K562 (cell line): ENCODE measurements around the gene SLC10A1. TPM values are rescaled to one million over a fixed set of nuclear protein-coding genes. Genes with fewer than 3 reads are reported as not detected.

ENCODE experiments used
- ATAC-seq: fragments of 200-7000 bp; cut with Tn5 transposase; 3 replicates; pipeline ENCODE4 v1.9.1; 2020; ENCODE audit warnings: moderate library complexity
- BruUV-seq: library from RNA; stranded (reverse); fragments of 400-500 nt; replicated peaks from 2 replicates; lab custom pipeline; 2021; lab: Mats Ljungman, UMichigan
- CTCF ChIA-PET: fragments of 300-600 bp; formaldehyde crosslinking; extraction: SDS; loops from one replicate; lab custom pipeline; 2021; ENCODE audit warnings: low intra/inter-chr PET ratio; lab: Yijun Ruan, JAX
- POLR2A ChIA-PET: fragments of 300-600, 350-650 bp; sonication (Branson Sonifier 250); formaldehyde crosslinking; extraction: SDS; loops from one replicate; lab custom pipeline; 2021; ENCODE audit warnings: antibody characterized with exemption, inconsistent platforms; lab: Yijun Ruan, JAX
- DNase-seq, 4 experiments: peaks; one replicate each; pipeline versions ENCODE4 v3.0.0 to v3.0.0-alpha.2; 2011 to 2018; ENCODE audit warnings: low spot score in 3 of 4, mixed read lengths in 3 of 4; ENCODE audit errors: extremely low read depth in 1 of 4
- FAIRE-seq: peaks from 2 replicates; lab custom pipeline; 2011; peaks lifted over from hg19 to GRCh38; lab: Jason Lieb, UNC
- H2AFZ ChIP-seq: 2 replicates; pipeline ENCODE4 v1.6.0; 2011; ENCODE audit warnings: low read depth, low read length, control low read depth, inconsistent platforms
- H3K27ac ChIP-seq: fragments of 200-600 bp; 3 replicates; pipeline ENCODE4 v1.8.0; 2011; ENCODE audit warnings: low read depth, mild to moderate bottlenecking, control low read depth, inconsistent platforms, low read length, moderate library complexity, mixed read lengths; ENCODE audit errors: extremely low read depth
- H3K27me3 ChIP-seq, 2 experiments: fragments of 300-600 bp in 1 of 2; 2 replicates in 1 of 2; 3 replicates in 1 of 2; pipeline versions ENCODE4 v1.6.0 to v1.8.0; 2011; ENCODE audit warnings: inconsistent platforms in 2 of 2, low read length in 2 of 2, mild to moderate bottlenecking in 1 of 2, mixed read lengths in 1 of 2, moderate library complexity in 1 of 2; ENCODE audit not compliant: control insufficient read depth in 2 of 2, insufficient read depth in 2 of 2
- H3K36me3 ChIP-seq: fragments of 300-600 bp; 3 replicates; pipeline ENCODE4 v1.8.0; 2011; ENCODE audit warnings: mild to moderate bottlenecking, low read length, inconsistent platforms; ENCODE audit not compliant: control insufficient read depth, insufficient read depth
- H3K4me1 ChIP-seq, 2 experiments: fragments of 200-600 bp in 1 of 2; replicated peaks in 1 of 2; 2 replicates in 1 of 2; 3 replicates in 1 of 2; pipeline versions ENCODE4 v1.5.1 to v1.8.0; 2011; ENCODE audit warnings: inconsistent platforms in 2 of 2, low read length in 2 of 2, mild to moderate bottlenecking in 1 of 2, mixed read lengths in 1 of 2, moderate library complexity in 1 of 2; ENCODE audit not compliant: control insufficient read depth in 2 of 2, insufficient read depth in 2 of 2
- H3K4me2 ChIP-seq: 2 replicates; pipeline ENCODE4 v1.6.1; 2011; ENCODE audit warnings: low read length, control low read depth, inconsistent platforms, mixed read lengths; ENCODE audit not compliant: insufficient read depth
- H3K4me3 ChIP-seq: fragments of 200-600 bp; sonication (generic), shearing (Covaris generic); 2 replicates; pipeline ENCODE4 v1.5.1; 2016; ENCODE audit warnings: control low read depth, inconsistent platforms
- H3K79me2 ChIP-seq: fragments of 200-600 bp; 3 replicates; pipeline ENCODE4 v1.8.0; 2011; ENCODE audit warnings: low read length, inconsistent platforms; ENCODE audit not compliant: control insufficient read depth, insufficient read depth
- H3K9ac ChIP-seq, 2 experiments: 2 replicates each; pipeline versions ENCODE4 v1.6.0 to v1.6.1; 2011; ENCODE audit warnings: low read depth in 2 of 2, low read length in 2 of 2, control low read depth in 1 of 2, inconsistent platforms in 1 of 2, mild to moderate bottlenecking in 1 of 2, mixed read lengths in 1 of 2; ENCODE audit not compliant: insufficient read depth in 1 of 2
- H3K9me1 ChIP-seq: one replicate; pipeline ENCODE4 v1.6.0; 2011; ENCODE audit warnings: inconsistent platforms, mild to moderate bottlenecking, low read length, moderate library complexity; ENCODE audit not compliant: control insufficient read depth, insufficient read depth
- H3K9me3 ChIP-seq: replicated peaks from 2 replicates; pipeline ENCODE4 v1.5.1; 2011; ENCODE audit warnings: low read depth, low read length, inconsistent platforms; ENCODE audit not compliant: control insufficient read depth, insufficient read depth
- H4K20me1 ChIP-seq: replicated peaks from 2 replicates; pipeline ENCODE4 v1.6.1; 2011; ENCODE audit warnings: low read length, inconsistent platforms, mixed read lengths; ENCODE audit not compliant: control insufficient read depth, insufficient read depth
- BMI1 ChIP-seq: fragments of 150-350 bp; IDR thresholded peaks from 2 replicates; pipeline ENCODE4 v1.6.1; 2014; ENCODE audit warnings: low read length
- CC2D1A ChIP-seq: fragments of 450-650 bp; IDR thresholded peaks from 2 replicates; pipeline ENCODE4 v1.6.1; 2017; ENCODE audit warnings: mild to moderate bottlenecking
- ETS2 ChIP-seq: IDR thresholded peaks from 2 replicates; pipeline ENCODE4 v1.6.1; 2016; ENCODE audit warnings: borderline replicate concordance, missing genetic modification characterization, mild to moderate bottlenecking, moderate library complexity, missing compliant biosample characterization; ENCODE audit not compliant: poor library complexity, severe bottlenecking
- FOXP4 ChIP-seq: sonication (generic); formaldehyde crosslinking; IDR thresholded peaks from 2 replicates; pipeline ENCODE4 v1.8.0; 2022; ENCODE audit warnings: mild to moderate bottlenecking, missing genetic modification reagents, borderline replicate concordance
- GTF2F1 ChIP-seq: IDR thresholded peaks from 2 replicates; pipeline ENCODE4 v1.6.1; 2011; ENCODE audit warnings: low read depth, low read length, improper control_type of control experiment
- MAX ChIP-seq: sonication (generic); formaldehyde crosslinking; IDR thresholded peaks from 2 replicates; pipeline ENCODE4 v1.9.0; 2022; ENCODE audit warnings: mild to moderate bottlenecking, missing genetic modification reagents
- MYBL2 ChIP-seq, 2 experiments: fragments of 450-650 bp in 1 of 2; sonication (generic) in 1 of 2; formaldehyde crosslinking in 1 of 2; IDR thresholded peaks; 2 replicates each; pipeline versions ENCODE4 v1.6.1 to v1.8.1; 2017 to 2022; ENCODE audit warnings: borderline replicate concordance in 1 of 2, inconsistent platforms in 1 of 2, low read depth in 1 of 2, mild to moderate bottlenecking in 1 of 2, missing genetic modification reagents in 1 of 2, moderate library complexity in 1 of 2
- NONO ChIP-seq, 2 experiments: fragments of 200-400 bp in 1 of 2; fragments of 450-650 bp in 1 of 2; formaldehyde crosslinking in 1 of 2; IDR thresholded peaks; 2 replicates each; pipeline ENCODE4 v1.6.1; 2017; ENCODE audit warnings: low read depth in 2 of 2, mild to moderate bottlenecking in 2 of 2, moderate library complexity in 2 of 2, low read length in 1 of 2
- STAT5B ChIP-seq: fragments of 250-450 bp; sonication (Bioruptor Pico); IDR thresholded peaks from 2 replicates; pipeline ENCODE4 v1.8.0; 2021; ENCODE audit warnings: mild to moderate bottlenecking, inconsistent platforms
- ZNF23 ChIP-seq: fragments of 250-450 bp; sonication (Bioruptor Pico); IDR thresholded peaks from 2 replicates; pipeline ENCODE4 v1.4.0; 2020; ENCODE audit warnings: mild to moderate bottlenecking
- ZNF436 ChIP-seq: fragments of 250-450, 450-650 bp; sonication (Bioruptor Pico); formaldehyde crosslinking; IDR thresholded peaks from 2 replicates; pipeline ENCODE4 v1.7.0; 2020; ENCODE audit warnings: mild to moderate bottlenecking
- WGBS: fragments of 100-300 bp; shearing (Covaris generic); methylation state at CpG from one replicate; pipeline ENCODE4 v1.1.6; 2016; ENCODE audit warnings: low coverage, mixed read lengths; ENCODE audit not compliant: insufficient coverage; ENCODE audit errors: missing lambda C conversion rate; 5-methylcytosine and 5-hydroxymethylcytosine counted together
- in situ Hi-C: fragments of 300-500 bp; cut with MboI; formaldehyde crosslinking; loops from 4 replicates; pipeline ENCODE4 v1.15.0; 2018; ENCODE audit warnings: inconsistent platforms, mixed read lengths
- intact Hi-C: fragments of 100-400 bp; cut with micrococcal nuclease; formaldehyde crosslinking; loops from 2 replicates; pipeline ENCODE4 v1.14.2; 2022
- polyA plus RNA-seq, 8 experiments: library from polyadenylated mRNA; depleted of rRNA in 4 of 8; stranded (reverse) in 5 of 8; unstranded in 3 of 8; fragments of >200 nt; fragmentation: Nextera tagmentation in 2 of 8; fragmentation: Illumina TruSeq in 1 of 8; extraction: Ambion mirVana in 2 of 8; extraction: Trizol in 1 of 8; gene quantifications; 2 replicates each; pipeline versions ENCODE4 v1.2.1 to v1.2.3, GENCODE V29; 2011 to 2014; ENCODE audit warnings: inconsistent platforms in 1 of 8, missing spikeins in 1 of 8
- total RNA-seq, 7 experiments: library from RNA; depleted of rRNA in 6 of 7; stranded (reverse); fragments of >200 nt in 6 of 7; fragmentation: Illumina TruSeq in 2 of 7; extraction: Trizol in 2 of 7; gene quantifications; 2 replicates each; pipeline versions ENCODE4 v1.2.1 to v1.2.3, GENCODE V29; 2011 to 2021; ENCODE audit warnings: low replicate concordance in 1 of 7
- TF ChIP-seq, protein P1 (sequence below): sonication (generic); formaldehyde crosslinking; IDR thresholded peaks from 2 replicates; pipeline ENCODE4 v1.8.0; 2022; ENCODE audit warnings: mild to moderate bottlenecking, missing genetic modification reagents
- TF ChIP-seq, protein P2 (sequence below), 3 experiments: IDR thresholded peaks in 2 of 3; conservative IDR thresholded peaks in 1 of 3; 2 replicates each; pipeline ENCODE4 v1.5.1; 2011 to 2012; ENCODE audit warnings: low read length in 3 of 3, mild to moderate bottlenecking in 3 of 3, control low read depth in 2 of 3, improper control_type of control experiment in 1 of 3, inconsistent platforms in 1 of 3, low read depth in 1 of 3, mixed read lengths in 1 of 3, moderate library complexity in 1 of 3; ENCODE audit not compliant: insufficient read depth in 2 of 3

SLC10A1 gene
- total and polyA plus RNA-seq, 9 of the 15 experiments (the other 6 are each of a cell fraction or from before 2014, with no cell fraction given): not detected

DNA sequence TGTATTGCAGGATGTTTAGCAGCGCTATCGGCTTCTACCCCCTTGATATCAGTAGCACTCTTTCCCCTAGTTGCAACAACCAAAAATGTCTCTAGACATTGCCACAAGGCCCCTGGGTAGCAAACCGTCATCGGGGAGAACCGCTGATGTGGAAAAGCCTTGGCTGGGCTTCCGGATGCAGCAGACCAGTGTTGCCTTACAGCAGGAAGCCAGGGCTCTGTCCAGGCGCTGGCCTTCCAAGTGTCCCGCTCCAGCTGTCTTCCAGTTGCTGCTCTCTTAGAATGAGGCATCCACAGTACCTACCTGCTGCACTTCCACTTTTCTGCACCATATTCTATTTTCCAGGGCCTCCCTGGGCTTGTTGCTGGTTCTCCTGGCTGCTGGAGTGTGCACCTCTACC lies 22.6 kb upstream of the SLC10A1 start (continued):
- no peak for TF ChIP-seq ZNF23 (CRISPR knock-in tag)
- TF ChIP-seq, protein P1, sequence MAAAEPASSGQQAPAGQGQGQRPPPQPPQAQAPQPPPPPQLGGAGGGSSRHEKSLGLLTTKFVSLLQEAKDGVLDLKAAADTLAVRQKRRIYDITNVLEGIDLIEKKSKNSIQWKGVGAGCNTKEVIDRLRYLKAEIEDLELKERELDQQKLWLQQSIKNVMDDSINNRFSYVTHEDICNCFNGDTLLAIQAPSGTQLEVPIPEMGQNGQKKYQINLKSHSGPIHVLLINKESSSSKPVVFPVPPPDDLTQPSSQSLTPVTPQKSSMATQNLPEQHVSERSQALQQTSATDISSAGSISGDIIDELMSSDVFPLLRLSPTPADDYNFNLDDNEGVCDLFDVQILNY (CRISPR knock-in tag): no peak
- TF ChIP-seq STAT5B: no peak
- no peak for TF ChIP-seq ZNF436 (CRISPR knock-in tag)
- TF ChIP-seq MAX (CRISPR knock-in tag): no peak
- no peak for TF ChIP-seq GTF2F1
- no peak for TF ChIP-seq FOXP4 (CRISPR knock-in tag)

- POLR2A ChIA-PET: no interaction called here
- H3K4me1 ChIP-seq: no peaks in the 10 kb centered on the region
- FAIRE-seq: peak; percentile 87
- WGBS: 3% methylated on average over 9 of the region's 11 CpGs
- H3K4me2 ChIP-seq: no peak overlapping the region
- no peak overlapping the region for H3K4me3 ChIP-seq
- no peaks in the 10 kb centered on the region for H4K20me1 ChIP-seq
- intact Hi-C loops: loop anchor here (1.0 to 2.0 kb wide), 4 partner anchors 88 to 500 kb away; no protein-coding TSS in a partner anchor
- H3K27ac ChIP-seq: no peak overlapping the region
- in situ Hi-C loops: loop anchor here (5.0 to 10.0 kb wide), 2 partner anchors 206 to 499 kb away; no protein-coding TSS in a partner anchor
- DNase-seq: peak; percentile 62 to 72 (median 72)
- no peak overlapping the region for H3K9ac ChIP-seq
- no peak overlapping the region for H2AFZ ChIP-seq
- H3K79me2 ChIP-seq: no peaks in the 10 kb centered on the region
- BruUV-seq: no TSS peak
- H3K27me3 ChIP-seq: peaks cover 3 to 34% of the 10 kb centered on the region in 2 experiments; a peak in 3 of 5 replicates
- H3K9me3 ChIP-seq: no peaks in the 10 kb centered on the region
- H3K9me1 ChIP-seq: no peaks in the 10 kb centered on the region
- CTCF ChIA-PET: interaction anchor here (0.5 to 1.7 kb wide), 5 partner anchors 17 to 499 kb away, joined by 3 to 11 read pairs (median 8); no protein-coding TSS in a partner anchor
- ATAC-seq: peak; percentile 92
- H3K36me3 ChIP-seq: no peaks in the 10 kb centered on the region
- TF ChIP-seq NONO (IDR thresholded peaks at IDR 0.05; ENCODE audit: low read depth in 2 of 2, low read length in 1 of 2): no peak
- TF ChIP-seq CC2D1A: peak; percentile 28; the same call in 1 of the 2 replicates
- TF ChIP-seq MYBL2 (IDR thresholded peaks at IDR 0.05; ENCODE audit: low read depth): no peak
- TF ChIP-seq MYBL2 (CRISPR knock-in tag; IDR thresholded peaks at IDR 0.05; ENCODE audit: borderline replicate concordance): no peak
- TF ChIP-seq, protein P2, sequence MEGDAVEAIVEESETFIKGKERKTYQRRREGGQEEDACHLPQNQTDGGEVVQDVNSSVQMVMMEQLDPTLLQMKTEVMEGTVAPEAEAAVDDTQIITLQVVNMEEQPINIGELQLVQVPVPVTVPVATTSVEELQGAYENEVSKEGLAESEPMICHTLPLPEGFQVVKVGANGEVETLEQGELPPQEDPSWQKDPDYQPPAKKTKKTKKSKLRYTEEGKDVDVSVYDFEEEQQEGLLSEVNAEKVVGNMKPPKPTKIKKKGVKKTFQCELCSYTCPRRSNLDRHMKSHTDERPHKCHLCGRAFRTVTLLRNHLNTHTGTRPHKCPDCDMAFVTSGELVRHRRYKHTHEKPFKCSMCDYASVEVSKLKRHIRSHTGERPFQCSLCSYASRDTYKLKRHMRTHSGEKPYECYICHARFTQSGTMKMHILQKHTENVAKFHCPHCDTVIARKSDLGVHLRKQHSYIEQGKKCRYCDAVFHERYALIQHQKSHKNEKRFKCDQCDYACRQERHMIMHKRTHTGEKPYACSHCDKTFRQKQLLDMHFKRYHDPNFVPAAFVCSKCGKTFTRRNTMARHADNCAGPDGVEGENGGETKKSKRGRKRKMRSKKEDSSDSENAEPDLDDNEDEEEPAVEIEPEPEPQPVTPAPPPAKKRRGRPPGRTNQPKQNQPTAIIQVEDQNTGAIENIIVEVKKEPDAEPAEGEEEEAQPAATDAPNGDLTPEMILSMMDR (IDR thresholded peaks at IDR 0.05 in 2 of 3, conservative IDR thresholded peaks at IDR 0.05 in 1 of 3; ENCODE audit: insufficient read depth in 2 of 3, low read depth in 1 of 3, low read length in 3 of 3): peak; percentile 65 to 85 (median 77)
- TF ChIP-seq BMI1: no peak
- TF ChIP-seq ETS2 (tag): no peak
Observed at GRCh38 chr14:69818758-69819191, 21.7 kb upstream of the SLC10A1 start.
